BJ (cell line): ENCODE measurements around the gene RABGAP1. TPM values are rescaled to one million over a fixed set of nuclear protein-coding genes. Genes with fewer than 3 reads are reported as not detected.

ENCODE experiments used
- CTCF ChIA-PET: fragments of 350-600 bp; formaldehyde crosslinking; extraction: SDS; loops from one replicate; lab custom pipeline; 2021; ENCODE audit warnings: antibody characterized with exemption, inconsistent platforms; lab: Yijun Ruan, JAX
- POLR2A ChIA-PET: fragments of 300-600 bp; sonication (Branson Sonifier 250); formaldehyde crosslinking; extraction: SDS; loops from one replicate; lab custom pipeline; 2021; ENCODE audit warnings: antibody characterized with exemption; lab: Charles Lee
- DNase-seq: peaks from one replicate; pipeline ENCODE4 v3.0.0-alpha.2; 2011; ENCODE audit warnings: low read depth
- H3K27me3 ChIP-seq: 2 replicates; pipeline ENCODE4 v1.6.0; 2011; ENCODE audit warnings: low read length; ENCODE audit not compliant: control insufficient read depth, insufficient read depth
- H3K36me3 ChIP-seq: 2 replicates; pipeline ENCODE4 v1.5.1; 2011; ENCODE audit warnings: low read length; ENCODE audit not compliant: control insufficient read depth, insufficient read depth
- H3K4me3 ChIP-seq: 2 replicates; pipeline ENCODE4 v1.5.1; 2011; ENCODE audit warnings: low read depth, mild to moderate bottlenecking, control low read depth, low read length
- polyA plus RNA-seq: library from polyadenylated mRNA; depleted of rRNA; stranded (reverse); fragments of >200 nt; gene quantifications from 2 replicates; pipeline ENCODE4 v1.2.3, GENCODE V29; 2011
- TF ChIP-seq, protein P1 (sequence below): IDR thresholded peaks from 2 replicates; pipeline ENCODE4 v1.5.1; 2011; ENCODE audit warnings: low read depth, mild to moderate bottlenecking, control low read depth, inconsistent platforms, low read length, moderate library complexity; ENCODE audit not compliant: insufficient read depth

The RABGAP1 gene
- polyA plus RNA-seq, 1 experiment = 30.8 TPM

GRCh38 chr9:123112015-123112975 is 171.5 kb downstream of the RABGAP1 start:
- peaks cover 4% of the 10 kb centered on the region for H3K36me3 ChIP-seq
- ChIA-PET POLR2A (no interaction called here), CTCF (no interaction called here)
- no peak for DNase-seq
- H3K4me3 ChIP-seq = no peak overlapping the region
- TF ChIP-seq, protein P1, sequence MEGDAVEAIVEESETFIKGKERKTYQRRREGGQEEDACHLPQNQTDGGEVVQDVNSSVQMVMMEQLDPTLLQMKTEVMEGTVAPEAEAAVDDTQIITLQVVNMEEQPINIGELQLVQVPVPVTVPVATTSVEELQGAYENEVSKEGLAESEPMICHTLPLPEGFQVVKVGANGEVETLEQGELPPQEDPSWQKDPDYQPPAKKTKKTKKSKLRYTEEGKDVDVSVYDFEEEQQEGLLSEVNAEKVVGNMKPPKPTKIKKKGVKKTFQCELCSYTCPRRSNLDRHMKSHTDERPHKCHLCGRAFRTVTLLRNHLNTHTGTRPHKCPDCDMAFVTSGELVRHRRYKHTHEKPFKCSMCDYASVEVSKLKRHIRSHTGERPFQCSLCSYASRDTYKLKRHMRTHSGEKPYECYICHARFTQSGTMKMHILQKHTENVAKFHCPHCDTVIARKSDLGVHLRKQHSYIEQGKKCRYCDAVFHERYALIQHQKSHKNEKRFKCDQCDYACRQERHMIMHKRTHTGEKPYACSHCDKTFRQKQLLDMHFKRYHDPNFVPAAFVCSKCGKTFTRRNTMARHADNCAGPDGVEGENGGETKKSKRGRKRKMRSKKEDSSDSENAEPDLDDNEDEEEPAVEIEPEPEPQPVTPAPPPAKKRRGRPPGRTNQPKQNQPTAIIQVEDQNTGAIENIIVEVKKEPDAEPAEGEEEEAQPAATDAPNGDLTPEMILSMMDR = no peak
- no peaks in the 10 kb centered on the region for H3K27me3 ChIP-seq

DNA sequence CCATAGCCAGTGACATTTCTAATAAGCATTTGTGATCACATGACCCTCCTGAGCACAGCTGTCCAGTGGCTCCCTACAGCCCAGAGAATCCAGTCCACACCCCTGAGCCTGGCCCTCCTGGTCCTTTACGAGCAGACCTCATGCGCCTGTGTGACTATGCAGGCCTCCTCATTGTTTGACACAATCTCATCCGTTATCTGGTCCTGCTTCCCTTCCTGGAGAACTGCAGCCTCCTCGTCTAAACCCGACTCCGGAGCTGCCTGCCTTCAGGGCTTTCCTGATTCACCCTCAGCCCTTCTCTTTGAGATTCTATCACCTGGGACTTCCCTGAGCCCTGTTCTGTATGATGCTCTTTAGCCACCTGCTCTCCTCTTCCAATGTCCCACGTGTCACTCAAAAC is 172.4 kb downstream of the RABGAP1 start:
- POLR2A ChIA-PET = no interaction called here
- CTCF ChIA-PET = no interaction called here
- TF ChIP-seq, protein P1 = no peak
- H3K36me3 ChIP-seq = peaks cover 3% of the 10 kb centered on the region; the same call in 1 of the 2 replicates
- H3K4me3 ChIP-seq = no peak overlapping the region
- H3K27me3 ChIP-seq = no peaks in the 10 kb centered on the region; the same call in 1 of the 2 replicates
- no peak for DNase-seq

DNA sequence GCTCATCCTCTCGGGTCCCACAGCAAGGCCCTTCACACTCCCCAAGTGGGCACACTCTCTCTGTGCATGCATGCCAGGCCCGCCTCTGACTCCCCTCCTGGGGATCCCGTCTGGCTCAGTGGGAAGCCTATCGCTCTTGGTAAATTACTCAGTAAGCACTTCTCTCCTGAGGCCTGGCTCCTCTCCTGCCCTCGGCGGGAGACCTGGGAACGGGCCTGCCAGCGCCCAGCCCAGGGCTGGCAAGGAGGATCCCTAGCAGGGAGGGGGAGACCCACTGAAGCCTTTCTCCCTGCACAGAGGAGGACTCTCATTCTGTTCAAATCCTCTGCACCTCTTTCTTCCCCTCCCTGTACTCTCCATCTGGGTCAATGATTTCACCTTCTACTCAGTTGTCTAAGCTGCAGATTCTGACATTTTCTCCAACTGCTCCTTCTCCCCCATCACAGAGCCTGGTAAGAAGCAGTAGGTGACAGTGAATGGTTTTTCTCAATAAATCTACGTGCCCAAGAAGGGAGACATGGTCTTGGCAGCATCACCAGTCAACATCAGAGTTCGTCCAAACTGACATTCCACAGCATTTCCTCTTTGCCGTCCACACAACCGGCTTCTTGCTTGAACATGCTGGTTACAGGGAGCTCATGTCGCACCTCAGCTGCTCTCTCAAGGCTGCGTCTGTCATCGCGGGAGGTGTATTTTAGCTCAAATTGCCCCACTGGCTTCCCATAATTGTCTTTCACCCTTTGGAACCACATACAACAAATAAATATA is 174.5 kb downstream of the RABGAP1 start:
- Histone ChIP-seq H3K36me3 (no peaks in the 10 kb centered on the region), H3K4me3 (no peak overlapping the region), H3K27me3 (no peaks in the 10 kb centered on the region; the same call in 1 of the 2 replicates)
- POLR2A ChIA-PET = no interaction called here
- TF ChIP-seq, protein P1 = no peak
- no peak for DNase-seq
- CTCF ChIA-PET = interaction anchor here (0.8 kb wide), 1 partner anchor 13 kb away, joined by 4 read pairs; no protein-coding TSS in a partner anchor

- ChIA-PET CTCF (interaction anchor here (0.8 kb wide), 1 partner anchor 14 kb away, joined by 4 read pairs; no protein-coding TSS in a partner anchor), POLR2A (no interaction called here)
- H3K27me3 ChIP-seq = no peaks in the 10 kb centered on the region; the same call in 1 of the 2 replicates
- no peak overlapping the region for H3K4me3 ChIP-seq
- DNase-seq = no peak
- TF ChIP-seq, protein P1 = no peak
- no peaks in the 10 kb centered on the region for H3K36me3 ChIP-seq
These were observed 175.2 kb downstream of the RABGAP1 start for GRCh38 chr9:123116036-123116435.
